ENCODE data around the gene MDFIC2.

MDFIC2 gene

GRCh38 chr3:70179111-70179510 is 133.3 kb downstream of the MDFIC2 start:
- no peak for DNase-seq

- DNase-seq, result no peak
These were observed 134.4 kb downstream of the MDFIC2 start for GRCh38 chr3:70177881-70178645.

DNA sequence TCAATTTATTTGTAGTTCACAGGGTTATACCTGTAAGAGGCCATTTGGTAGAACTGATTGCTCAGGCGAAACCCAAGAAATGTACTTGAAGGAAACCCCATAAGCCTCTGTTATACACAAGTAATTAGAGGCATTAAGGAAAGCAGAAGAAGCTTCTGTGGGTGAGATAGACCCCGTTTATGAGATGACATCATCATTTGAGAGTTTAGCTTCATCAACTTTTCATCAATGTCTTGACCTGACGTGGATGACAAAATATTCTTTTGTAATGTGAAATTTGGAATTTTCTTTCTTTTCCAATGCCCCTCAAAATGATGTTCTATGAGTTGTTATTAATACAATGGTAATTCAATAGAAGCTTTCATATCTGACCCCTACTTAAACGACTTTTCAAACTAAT is 136.2 kb downstream of the MDFIC2 start:
- DNase-seq, result no peak

- no peak for DNase-seq
These were observed 155.6 kb downstream of the MDFIC2 start for GRCh38 chr3:70156808-70157207.

GRCh38 chr3:70150599-70150998 is 161.8 kb downstream of the MDFIC2 start:
- DNase-seq, result no peak

- DNase-seq, result no peak
These were observed 162.6 kb downstream of the MDFIC2 start for GRCh38 chr3:70149714-70150400.

Measured in T-helper 2 cell (primary cell).